ENCODE results near the gene SH3BP5.

The SH3BP5 gene

GRCh38 chr3:15229262-15229661, 103.1 kb downstream of the SH3BP5 start:
- Mint-ChIP-seq H3K4me1 (ENCODE audit: low read depth) (peaks cover 2% of the 10 kb centered on the region), H3K36me3 (ENCODE audit: low read depth) (peaks cover 26% of the 10 kb centered on the region), H3K27me3 (ENCODE audit: low read depth) (no peaks in the 10 kb centered on the region), H3K4me3 (no peak overlapping the region), H3K27ac (no peak overlapping the region), H3K9me3 (no peaks in the 10 kb centered on the region)
- no peak for DNase-seq (ENCODE audit: low spot score)

GRCh38 chr3:15228147-15228546, 104.2 kb downstream of the SH3BP5 start:
- Mint-ChIP-seq H3K4me1 (ENCODE audit: low read depth) (peaks cover 2% of the 10 kb centered on the region), H3K27ac (no peak overlapping the region), H3K9me3 (no peaks in the 10 kb centered on the region), H3K36me3 (ENCODE audit: low read depth) (peaks cover 26% of the 10 kb centered on the region), H3K4me3 (no peak overlapping the region), H3K27me3 (ENCODE audit: low read depth) (no peaks in the 10 kb centered on the region)
- no peak for DNase-seq (ENCODE audit: low spot score)

GRCh38 chr3:15223685-15224572, 108.5 kb downstream of the SH3BP5 start:
- no peak overlapping the region for H3K4me3 Mint-ChIP-seq
- DNase-seq (ENCODE audit: low spot score) = no peak
- no peaks in the 10 kb centered on the region for H3K27me3 Mint-ChIP-seq (ENCODE audit: low read depth)
- H3K9me3 Mint-ChIP-seq = no peaks in the 10 kb centered on the region
- H3K27ac Mint-ChIP-seq = no peak overlapping the region
- H3K4me1 Mint-ChIP-seq (ENCODE audit: low read depth) = peaks cover 2% of the 10 kb centered on the region
- H3K36me3 Mint-ChIP-seq (ENCODE audit: low read depth) = peaks cover 31% of the 10 kb centered on the region

- Mint-ChIP-seq H3K27me3 (ENCODE audit: low read depth) (no peaks in the 10 kb centered on the region), H3K4me1 (ENCODE audit: low read depth) (peaks cover under 1% of the 10 kb centered on the region), H3K27ac (no peak overlapping the region), H3K4me3 (no peak overlapping the region), H3K36me3 (ENCODE audit: low read depth) (peaks cover 38% of the 10 kb centered on the region), H3K9me3 (no peaks in the 10 kb centered on the region)
- no peak for DNase-seq (ENCODE audit: low spot score)
These were observed 110.7 kb downstream of the SH3BP5 start for GRCh38 chr3:15221574-15222217.

GRCh38 chr3:15220661-15221060, 111.7 kb downstream of the SH3BP5 start:
- no peaks in the 10 kb centered on the region for H3K27me3 Mint-ChIP-seq (ENCODE audit: low read depth)
- no peak overlapping the region for H3K27ac Mint-ChIP-seq
- no peaks in the 10 kb centered on the region for H3K4me1 Mint-ChIP-seq (ENCODE audit: low read depth)
- no peak for DNase-seq (ENCODE audit: low spot score)
- H3K4me3 Mint-ChIP-seq = no peak overlapping the region
- no peaks in the 10 kb centered on the region for H3K9me3 Mint-ChIP-seq
- peaks cover 43% of the 10 kb centered on the region for H3K36me3 Mint-ChIP-seq (ENCODE audit: low read depth)

- Mint-ChIP-seq H3K27ac (no peak overlapping the region), H3K9me3 (no peaks in the 10 kb centered on the region), H3K36me3 (ENCODE audit: low read depth) (peaks cover 47% of the 10 kb centered on the region), H3K4me1 (ENCODE audit: low read depth) (no peaks in the 10 kb centered on the region), H3K4me3 (no peak overlapping the region), H3K27me3 (ENCODE audit: low read depth) (no peaks in the 10 kb centered on the region)
- no peak for DNase-seq (ENCODE audit: low spot score)
These were observed 112.3 kb downstream of the SH3BP5 start for GRCh38 chr3:15220056-15220455.

- H3K9me3 Mint-ChIP-seq = no peaks in the 10 kb centered on the region
- H3K27ac Mint-ChIP-seq = no peak overlapping the region
- DNase-seq (ENCODE audit: low spot score) = no peak
- H3K4me3 Mint-ChIP-seq = no peak overlapping the region
- no peaks in the 10 kb centered on the region for H3K27me3 Mint-ChIP-seq (ENCODE audit: low read depth)
- H3K36me3 Mint-ChIP-seq (ENCODE audit: low read depth) = peaks cover 52% of the 10 kb centered on the region
- H3K4me1 Mint-ChIP-seq (ENCODE audit: low read depth) = no peaks in the 10 kb centered on the region
These were observed 113.7 kb downstream of the SH3BP5 start for GRCh38 chr3:15218689-15219088.

GRCh38 chr3:15217841-15218267, 114.5 kb downstream of the SH3BP5 start:
- DNase-seq (ENCODE audit: low spot score) = no peak
- H3K27me3 Mint-ChIP-seq (ENCODE audit: low read depth) = no peaks in the 10 kb centered on the region
- H3K36me3 Mint-ChIP-seq (ENCODE audit: low read depth) = peaks cover 55% of the 10 kb centered on the region
- H3K27ac Mint-ChIP-seq = no peak overlapping the region
- no peak overlapping the region for H3K4me3 Mint-ChIP-seq
- no peaks in the 10 kb centered on the region for H3K4me1 Mint-ChIP-seq (ENCODE audit: low read depth)
- no peaks in the 10 kb centered on the region for H3K9me3 Mint-ChIP-seq

GRCh38 chr3:15217011-15217671, 115.2 kb downstream of the SH3BP5 start:
- peaks cover 56% of the 10 kb centered on the region for H3K36me3 Mint-ChIP-seq (ENCODE audit: low read depth)
- no peak overlapping the region for H3K27ac Mint-ChIP-seq
- peaks cover under 1% of the 10 kb centered on the region for H3K4me1 Mint-ChIP-seq (ENCODE audit: low read depth)
- H3K9me3 Mint-ChIP-seq = no peaks in the 10 kb centered on the region
- DNase-seq (ENCODE audit: low spot score) = no peak
- no peaks in the 10 kb centered on the region for H3K27me3 Mint-ChIP-seq (ENCODE audit: low read depth)
- H3K4me3 Mint-ChIP-seq = no peak overlapping the region

GRCh38 chr3:15216501-15216900, 115.9 kb downstream of the SH3BP5 start:
- no peak for DNase-seq (ENCODE audit: low spot score)
- Mint-ChIP-seq H3K27ac (no peak overlapping the region), H3K27me3 (ENCODE audit: low read depth) (no peaks in the 10 kb centered on the region), H3K4me1 (ENCODE audit: low read depth) (peaks cover 1% of the 10 kb centered on the region), H3K36me3 (ENCODE audit: low read depth) (peaks cover 57% of the 10 kb centered on the region), H3K4me3 (no peak overlapping the region), H3K9me3 (no peaks in the 10 kb centered on the region)

GRCh38 chr3:15215996-15216395, 116.4 kb downstream of the SH3BP5 start:
- peaks cover 62% of the 10 kb centered on the region for H3K36me3 Mint-ChIP-seq (ENCODE audit: low read depth)
- H3K27ac Mint-ChIP-seq = no peak overlapping the region
- no peak for DNase-seq (ENCODE audit: low spot score)
- H3K9me3 Mint-ChIP-seq = no peaks in the 10 kb centered on the region
- H3K4me1 Mint-ChIP-seq (ENCODE audit: low read depth) = peaks cover 1% of the 10 kb centered on the region
- H3K4me3 Mint-ChIP-seq = no peak overlapping the region
- no peaks in the 10 kb centered on the region for H3K27me3 Mint-ChIP-seq (ENCODE audit: low read depth)

GRCh38 chr3:15214758-15215157, 117.6 kb downstream of the SH3BP5 start:
- H3K36me3 Mint-ChIP-seq (ENCODE audit: low read depth) = peaks cover 54% of the 10 kb centered on the region
- H3K4me1 Mint-ChIP-seq (ENCODE audit: low read depth) = peaks cover 3% of the 10 kb centered on the region
- no peak overlapping the region for H3K4me3 Mint-ChIP-seq
- H3K9me3 Mint-ChIP-seq = no peaks in the 10 kb centered on the region
- no peak for DNase-seq (ENCODE audit: low spot score)
- no peak overlapping the region for H3K27ac Mint-ChIP-seq
- no peaks in the 10 kb centered on the region for H3K27me3 Mint-ChIP-seq (ENCODE audit: low read depth)

- peaks cover 36% of the 10 kb centered on the region for H3K36me3 Mint-ChIP-seq (ENCODE audit: low read depth)
- H3K27ac Mint-ChIP-seq = no peak overlapping the region
These were observed 120.4 kb downstream of the SH3BP5 start for GRCh38 chr3:15211937-15212336.

More at GRCh38 chr3:15211937-15212336, 120.4 kb downstream of the SH3BP5 start:
- no peaks in the 10 kb centered on the region for H3K9me3 Mint-ChIP-seq
- H3K4me3 Mint-ChIP-seq = no peak overlapping the region
- peaks cover 16% of the 10 kb centered on the region for H3K4me1 Mint-ChIP-seq (ENCODE audit: low read depth)
- H3K27me3 Mint-ChIP-seq (ENCODE audit: low read depth) = no peaks in the 10 kb centered on the region
- DNase-seq (ENCODE audit: low spot score) = no peak

Measured in T-helper 2 cell treated with Interferon-gamma antibody and Interleukin-4, amounts not matched to agents 5 μg/mL and 100 μg/mL, for 36 hours (primary cell).